IPS DF 4.7 (cell line): ENCODE results near the gene SPRYD7.
"Not testable (repeated sequence)": the region's sequence is repeated elsewhere in the genome, so short reads cannot be mapped to it uniquely, and the experiment has no call there.

ENCODE experiments used
- DNase-seq: peaks from one replicate; pipeline ENCODE4 v3.0.0-alpha.2; 2013; ENCODE audit warnings: low spot score; ENCODE audit errors: extremely low read depth

SPRYD7 gene, protein sequence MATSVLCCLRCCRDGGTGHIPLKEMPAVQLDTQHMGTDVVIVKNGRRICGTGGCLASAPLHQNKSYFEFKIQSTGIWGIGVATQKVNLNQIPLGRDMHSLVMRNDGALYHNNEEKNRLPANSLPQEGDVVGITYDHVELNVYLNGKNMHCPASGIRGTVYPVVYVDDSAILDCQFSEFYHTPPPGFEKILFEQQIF

DNA sequence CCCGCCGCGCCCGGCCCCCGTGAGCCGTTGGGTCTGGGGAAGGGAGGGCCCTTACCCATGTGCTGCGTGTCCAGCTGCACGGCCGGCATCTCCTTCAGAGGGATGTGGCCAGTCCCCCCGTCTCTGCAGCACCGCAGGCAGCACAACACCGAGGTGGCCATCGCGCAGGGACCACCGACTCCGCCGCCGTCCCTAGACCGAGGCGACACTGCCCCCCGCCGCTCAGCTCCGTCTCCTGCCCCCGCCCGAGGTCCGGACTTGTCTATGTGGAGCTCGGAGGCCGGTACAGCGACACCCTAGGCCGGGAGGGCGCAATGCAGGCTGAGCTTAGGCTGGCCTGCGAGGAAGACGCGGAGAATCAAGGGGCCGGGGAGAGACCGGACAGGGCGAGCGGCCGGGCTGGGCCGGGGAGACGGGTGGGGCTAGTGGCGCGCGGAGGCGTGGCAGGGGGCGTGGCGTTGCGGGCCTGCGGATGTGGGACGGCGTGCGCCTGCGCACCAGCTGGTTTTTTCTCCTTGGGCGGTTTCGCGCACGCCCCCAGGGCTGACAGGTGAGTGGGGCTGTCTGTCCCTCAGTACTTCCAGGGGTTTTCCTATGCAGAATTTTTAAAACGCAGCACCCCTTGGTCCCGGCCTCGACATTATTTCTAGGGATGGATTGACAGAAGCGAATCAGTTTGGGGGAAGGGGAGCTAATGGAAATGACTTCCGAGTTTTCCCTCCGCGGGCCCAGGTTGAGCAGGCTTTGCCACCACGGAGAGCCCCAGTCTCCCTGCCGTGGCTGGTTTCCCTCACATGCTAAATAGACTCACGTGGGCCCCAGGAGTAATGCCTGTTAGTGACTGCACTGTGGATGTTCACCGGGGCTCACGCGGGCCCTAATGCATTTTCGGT, at the start of gene SPRYD7:
SPRYD7 (minus strand) TSS at position 266 of the 893 bp plus-strand sequence; CDS start at position 161, 105 bp downstream.
- DNase-seq: peak; percentile 82

DNA sequence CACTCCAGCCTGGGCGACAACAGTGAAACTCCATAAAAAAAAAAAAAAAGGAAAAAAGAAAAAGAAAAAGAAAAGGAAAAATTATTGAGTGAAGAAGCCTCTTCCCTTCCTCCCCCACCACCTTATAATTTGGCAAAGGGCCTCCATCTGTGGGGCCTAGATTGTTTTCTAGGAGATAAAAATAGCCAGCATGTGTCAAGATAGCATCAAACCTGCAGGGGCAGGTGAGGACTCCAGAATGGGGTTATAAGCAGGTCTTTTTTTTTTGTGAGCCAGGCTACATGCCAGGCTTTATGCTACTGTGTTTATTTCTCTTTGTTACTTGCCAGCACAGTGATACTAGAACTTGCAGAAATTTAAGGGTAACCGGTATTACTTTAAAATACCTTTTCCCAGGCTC, 49.0 kb upstream of the SPRYD7 start:
- no peak for DNase-seq

DNA sequence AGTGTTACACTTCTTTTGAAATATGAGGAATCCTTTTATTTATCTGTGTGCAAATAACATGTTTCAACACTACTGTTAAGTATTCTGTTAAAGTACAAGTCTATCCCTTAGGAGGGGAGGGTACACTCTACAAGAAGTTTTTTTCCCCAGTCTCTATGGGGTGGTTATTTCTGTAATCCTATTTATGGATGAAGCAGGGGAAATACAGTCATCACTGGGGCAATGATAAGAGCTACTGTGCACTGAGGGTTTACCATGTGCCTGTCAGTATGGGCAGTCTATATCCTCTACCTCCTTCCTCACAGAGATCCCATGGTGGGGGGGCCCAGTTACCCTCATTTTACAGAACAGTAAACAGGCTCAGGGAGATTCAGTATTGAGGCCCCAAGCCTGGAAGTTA, 44.1 kb upstream of the SPRYD7 start:
- no peak for DNase-seq

DNA sequence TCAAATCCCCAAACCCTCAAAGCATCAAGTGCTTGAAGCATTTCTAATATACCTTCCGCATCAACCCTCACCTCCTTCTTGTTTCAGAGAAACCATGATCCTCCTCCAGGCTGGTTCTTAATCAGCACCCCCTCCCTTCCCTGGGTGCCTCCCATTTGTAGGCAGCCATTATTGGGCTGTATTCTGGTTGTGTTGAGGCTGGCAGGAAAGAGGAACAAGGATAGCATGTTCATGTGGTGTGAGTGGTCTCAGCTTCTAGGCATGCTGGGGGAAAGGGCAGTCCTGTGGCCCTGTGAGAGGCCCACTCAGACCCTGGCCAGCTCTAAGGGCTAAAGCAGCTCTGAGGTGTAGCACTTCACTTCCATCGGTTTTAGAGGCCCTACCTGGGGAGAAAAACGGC, 41.9 kb upstream of the SPRYD7 start:
- DNase-seq: no peak

DNA sequence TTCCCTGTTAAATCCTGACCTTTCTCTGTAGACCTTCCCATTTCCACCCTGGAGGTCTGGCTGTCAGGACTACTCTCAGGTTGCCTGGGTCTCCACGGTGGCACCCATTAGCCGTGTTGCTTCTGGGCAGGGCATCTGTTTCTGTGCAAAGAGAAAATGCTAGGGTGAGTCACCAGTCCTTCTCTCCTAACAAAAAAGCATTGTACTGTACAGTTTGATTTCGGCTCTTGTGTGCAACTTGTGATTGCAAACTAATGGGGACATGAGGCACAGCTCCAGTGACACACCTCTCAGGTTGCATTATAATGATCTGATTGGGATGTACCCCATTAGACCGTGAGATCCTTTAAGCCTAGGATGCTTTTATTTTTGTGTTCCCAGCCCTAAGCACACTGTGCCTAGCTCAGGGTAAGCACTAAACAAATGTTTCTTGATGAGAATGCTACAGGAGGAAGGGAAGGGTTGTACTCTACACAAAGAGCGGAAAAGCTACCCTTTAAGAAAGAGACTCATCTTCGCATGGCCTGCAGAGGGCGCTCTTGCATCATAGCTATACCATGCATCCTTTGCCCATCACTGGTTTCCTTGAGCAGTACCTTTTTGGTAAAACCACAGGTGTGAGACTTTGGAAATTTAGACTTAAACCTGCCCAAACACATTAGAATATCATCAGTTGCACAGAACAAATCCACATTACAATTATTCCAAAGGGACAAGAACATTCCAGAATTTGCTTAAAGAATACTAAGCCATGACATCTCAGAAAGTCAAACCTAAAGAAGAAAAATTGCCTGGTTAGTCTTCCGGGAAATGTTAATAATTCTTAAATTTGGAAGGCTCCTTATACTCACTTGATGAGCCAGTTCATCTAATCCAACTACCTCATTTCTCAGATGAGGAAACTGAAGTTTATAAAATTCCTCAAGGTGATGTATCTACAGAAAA, 40.4 kb upstream of the SPRYD7 start:
- peak; percentile 64 for DNase-seq

DNA sequence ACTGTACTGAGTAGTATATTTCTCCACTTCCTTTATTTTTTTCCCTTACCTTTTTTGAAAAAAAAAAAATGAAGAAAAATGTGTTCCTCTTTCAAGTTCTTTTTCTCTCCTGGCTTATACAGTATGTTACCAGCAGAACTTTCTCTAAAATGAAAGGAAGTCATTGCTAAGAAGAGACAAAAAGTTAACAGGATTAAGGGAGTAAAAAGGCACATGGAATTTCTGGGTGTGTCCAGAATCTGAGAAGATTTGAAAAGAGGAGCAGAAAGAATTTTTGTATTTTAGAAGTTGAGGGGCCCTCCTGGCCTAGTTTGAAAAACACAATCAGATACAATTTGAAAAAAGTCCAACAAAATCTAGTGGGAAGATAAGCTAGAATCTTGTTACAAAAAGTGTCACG, 39.7 kb upstream of the SPRYD7 start:
- DNase-seq: no peak

DNA sequence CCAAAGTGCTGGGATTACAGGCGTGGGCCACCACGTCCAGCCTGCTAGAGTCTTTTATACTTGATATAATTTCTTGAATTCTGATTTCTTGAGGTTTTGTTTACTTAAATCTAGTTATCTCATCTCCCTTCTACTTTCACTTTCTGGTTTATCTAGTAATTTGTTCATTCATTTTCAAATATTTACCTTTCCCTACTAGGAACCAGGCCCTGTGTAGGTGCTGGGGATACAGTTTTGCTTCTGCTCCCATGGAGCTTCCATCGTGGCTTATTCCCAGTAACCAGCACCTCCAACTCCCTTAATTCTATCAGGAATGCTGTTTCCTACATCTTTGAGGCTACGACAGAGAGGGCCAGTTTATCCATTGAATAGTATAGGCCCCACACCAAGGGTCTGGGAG, 36.6 kb upstream of the SPRYD7 start:
- DNase-seq: no peak

DNA sequence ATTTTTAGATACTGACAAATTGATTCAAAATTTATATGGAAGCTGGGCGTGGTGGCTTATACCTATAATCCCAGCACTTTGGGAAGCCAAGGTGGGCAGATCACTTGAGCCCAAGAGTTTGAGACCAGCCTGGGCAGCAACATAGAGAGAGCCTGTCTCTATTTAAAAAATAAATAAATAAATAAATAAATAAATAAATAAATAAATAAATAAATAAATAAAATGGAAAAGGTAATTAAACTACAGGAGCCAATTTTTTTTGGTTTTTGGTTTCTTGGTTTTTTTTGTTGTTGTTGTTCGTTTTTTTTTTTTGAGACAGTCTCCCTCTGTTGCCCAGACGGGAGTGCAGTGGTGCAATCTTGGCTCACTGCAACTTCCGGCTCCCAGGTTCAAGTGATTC, 31.3 kb upstream of the SPRYD7 start:
- no peak for DNase-seq

DNA sequence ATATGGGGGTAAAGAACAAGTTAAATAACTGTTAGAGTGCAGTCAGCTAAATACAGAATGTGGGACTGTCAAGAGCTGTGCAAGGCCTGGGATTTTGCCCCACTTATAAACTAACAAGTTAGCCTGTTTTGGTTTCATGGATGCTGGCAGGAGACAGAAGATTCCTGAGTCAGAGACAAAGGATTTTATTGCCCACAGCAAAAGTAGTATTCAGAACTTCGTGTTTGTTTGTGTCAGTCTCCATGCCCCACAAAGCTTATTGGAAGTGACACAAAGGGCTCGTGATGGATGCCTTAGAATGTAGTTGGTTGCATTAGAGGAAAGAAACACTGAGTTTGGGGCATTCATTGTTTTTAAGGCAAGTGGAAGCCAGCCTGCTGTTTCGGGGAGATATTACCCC, 22.2 kb upstream of the SPRYD7 start:
- DNase-seq: no peak

DNA sequence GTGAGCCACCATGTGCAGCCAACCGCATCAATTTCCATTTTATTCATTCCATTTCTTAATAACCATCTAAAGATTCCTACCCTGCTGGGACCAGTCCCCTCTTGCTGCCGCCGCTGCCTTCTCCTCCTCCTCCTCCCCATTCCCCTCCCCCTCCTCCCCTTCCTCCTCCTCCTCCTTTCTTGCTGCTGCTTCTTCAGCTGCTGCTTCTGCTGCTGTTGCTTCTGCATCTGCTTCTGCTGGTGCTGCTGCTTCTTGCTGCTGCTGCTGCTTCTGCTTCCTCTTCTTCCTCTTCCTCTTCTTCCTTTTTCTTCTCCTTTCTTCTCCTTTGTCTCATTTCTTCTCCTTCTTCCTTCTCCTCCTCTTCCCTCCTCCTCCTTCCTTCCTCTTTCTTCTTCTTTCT, 20.0 kb upstream of the SPRYD7 start:
- DNase-seq: no peak

DNA sequence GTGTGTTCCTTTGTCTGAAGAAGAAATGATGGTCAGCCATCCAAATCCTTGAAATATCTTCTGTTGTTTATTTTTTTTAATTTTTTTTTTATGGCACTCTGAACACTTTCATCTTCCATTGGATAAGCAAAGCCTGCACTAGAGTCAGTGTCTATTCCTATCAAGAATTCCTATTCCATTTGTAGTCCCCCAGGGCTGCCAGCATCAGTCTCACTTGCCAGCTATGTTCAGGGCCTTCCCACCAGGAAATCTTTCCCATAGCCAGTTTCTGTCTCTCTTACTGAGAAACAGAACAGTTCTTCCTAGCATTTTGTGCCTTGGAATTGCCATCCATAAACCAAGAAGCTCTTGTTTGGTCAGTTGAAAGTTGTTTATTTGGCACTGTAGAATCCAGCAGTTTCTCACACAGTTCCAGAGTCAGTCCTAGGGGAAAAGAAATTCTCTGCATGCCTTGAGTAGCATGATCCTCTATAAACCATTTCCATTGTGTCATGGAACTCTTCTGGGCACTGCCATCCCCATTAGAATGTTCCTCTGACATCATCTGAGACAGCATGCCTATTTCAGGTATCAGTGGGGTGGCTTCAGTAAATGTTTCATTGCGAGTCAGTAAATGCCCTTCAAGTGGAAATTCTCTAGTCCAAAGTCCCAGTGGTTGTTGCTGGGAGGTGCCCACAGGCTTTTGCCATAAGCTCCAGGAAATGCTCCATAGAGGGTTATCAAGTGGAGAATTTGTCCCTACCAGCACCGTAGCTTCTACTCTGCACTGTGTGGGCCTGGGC, 18.7 kb upstream of the SPRYD7 start:
- DNase-seq: no peak

DNA sequence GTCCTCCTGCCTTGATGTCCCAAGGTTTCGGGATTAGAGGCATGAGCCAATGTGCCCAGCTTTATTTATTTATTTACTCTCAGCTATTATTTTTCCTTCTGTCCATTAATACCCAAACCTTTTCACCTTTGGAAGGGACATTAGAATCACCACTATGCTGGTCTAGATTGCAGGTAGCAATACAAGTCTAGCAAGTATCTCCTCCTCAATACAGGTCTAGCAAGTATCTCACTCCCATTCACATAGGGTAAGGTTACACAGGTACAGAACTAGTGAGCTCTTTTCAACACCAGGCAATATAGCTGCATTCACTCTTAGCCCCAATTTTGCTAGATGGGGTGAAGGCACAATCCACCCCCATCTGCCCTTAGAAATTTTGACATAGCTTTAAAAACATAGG, 17.4 kb upstream of the SPRYD7 start:
- no peak for DNase-seq

DNA sequence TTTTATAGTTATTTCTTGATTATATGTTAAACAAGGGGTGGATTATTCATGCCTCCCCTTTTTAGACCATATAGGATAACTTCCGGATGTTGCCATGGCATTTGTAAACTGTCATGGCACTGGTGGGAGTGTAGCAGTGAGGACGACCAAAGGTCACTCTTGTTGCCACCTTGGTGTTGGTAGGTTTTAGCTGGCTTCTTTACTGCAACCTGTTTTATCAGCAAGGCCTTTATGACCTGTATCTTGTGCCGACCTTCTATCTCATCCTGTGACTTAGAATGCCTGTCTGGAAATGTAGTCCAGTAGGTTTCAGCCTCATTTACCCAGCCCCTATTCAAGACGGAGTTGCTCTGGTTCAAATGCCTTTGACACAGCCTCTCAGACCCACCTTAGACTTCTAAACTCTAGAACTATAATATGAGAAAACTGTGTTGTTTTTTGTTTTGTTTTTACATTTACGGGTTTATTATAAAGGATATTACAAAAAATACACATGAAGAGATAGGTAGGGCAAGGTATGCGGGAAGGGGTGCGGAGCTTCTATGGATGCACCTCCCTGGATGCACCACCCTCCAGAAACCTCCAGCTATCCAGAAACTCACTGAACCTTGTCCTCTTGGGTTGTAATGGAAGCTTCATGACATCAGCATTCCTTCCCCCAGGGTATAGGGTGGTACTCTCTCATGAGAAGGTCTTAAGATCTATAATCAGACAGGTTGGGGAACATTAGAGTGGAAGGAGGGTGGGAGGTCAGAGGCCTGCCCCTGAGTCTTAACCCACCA, 15.8 kb upstream of the SPRYD7 start:
- DNase-seq: no peak

DNA sequence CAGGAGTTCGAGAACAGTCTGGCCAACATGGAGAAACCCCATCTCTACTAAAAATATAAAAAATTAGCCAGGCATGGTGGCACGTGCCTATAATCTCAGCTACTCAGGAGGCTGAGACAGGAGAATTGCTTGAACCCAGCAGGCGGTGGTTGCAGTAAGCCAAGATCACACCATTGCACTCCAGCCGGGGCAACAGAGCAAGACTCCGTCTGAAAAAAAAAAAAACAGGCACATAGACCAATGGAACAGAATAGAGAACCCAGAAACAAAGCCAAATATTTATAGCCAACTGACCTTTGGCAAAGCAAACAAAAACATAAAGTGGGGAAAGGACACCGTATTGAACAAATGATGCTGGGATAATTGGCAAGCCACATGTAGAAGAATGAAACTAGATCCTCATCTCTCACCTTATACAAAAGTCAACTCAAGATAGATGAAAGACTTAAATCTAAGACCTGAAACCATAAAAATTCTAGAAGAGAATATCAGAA, 12.7 kb upstream of the SPRYD7 start:
- DNase-seq: not testable (repeated sequence)

DNA sequence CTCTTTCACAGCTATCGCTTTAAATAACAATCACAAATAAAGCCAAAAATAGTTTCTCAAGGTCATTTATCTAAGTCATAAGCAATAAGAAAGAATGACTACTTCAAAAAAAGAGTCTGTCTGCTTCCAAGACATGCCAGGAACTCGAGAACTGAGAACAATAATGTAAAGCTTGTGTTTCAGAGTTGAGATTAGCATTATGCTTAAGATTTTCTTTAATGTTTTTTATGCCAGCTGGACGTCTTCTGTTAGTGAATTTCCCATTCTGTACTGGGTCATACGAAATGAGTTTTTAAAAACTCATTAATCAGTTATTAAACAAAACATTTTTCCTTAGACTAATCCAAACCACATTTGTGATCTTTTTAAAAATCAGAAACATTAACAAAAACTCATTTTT, 3.2 kb upstream of the SPRYD7 start:
- no peak for DNase-seq

DNA sequence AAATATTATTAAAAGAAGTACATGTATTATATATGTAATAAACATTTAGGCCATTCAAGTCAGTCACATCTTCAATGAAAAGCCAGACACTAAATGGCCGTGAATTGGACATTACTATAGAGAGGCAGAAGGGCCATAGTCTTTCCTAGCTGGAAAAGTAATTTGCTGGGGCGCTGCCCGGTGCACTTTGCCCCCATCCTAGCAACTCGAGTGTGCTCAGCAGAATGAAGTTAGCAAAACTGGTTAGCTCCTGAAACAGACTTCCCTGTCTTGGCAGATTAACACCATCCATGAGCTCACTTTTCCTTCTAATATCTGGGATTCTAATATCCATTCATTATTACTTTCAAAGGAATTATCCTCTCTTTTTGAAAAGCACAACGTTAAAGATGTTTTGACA, 2.8 kb upstream of the SPRYD7 start:
- DNase-seq: no peak

DNA sequence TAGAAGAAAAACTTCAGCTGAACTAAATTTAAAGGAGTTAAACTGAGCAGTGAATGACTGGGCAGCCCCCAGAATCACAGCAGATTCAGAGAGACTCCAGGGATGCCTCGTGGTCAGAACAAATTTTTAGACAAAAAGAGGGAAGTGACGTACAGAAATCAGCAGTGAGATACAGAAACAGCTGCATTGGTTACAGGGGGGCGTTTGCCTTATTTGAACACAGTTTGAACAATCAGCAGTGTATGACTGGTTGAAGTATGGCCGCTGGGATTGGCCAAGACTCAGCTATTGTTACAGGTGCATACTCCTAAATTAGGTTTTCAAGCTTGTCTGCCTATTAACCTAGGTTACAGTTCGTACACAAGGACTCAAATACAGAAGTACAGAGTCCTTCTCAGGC, 2.2 kb upstream of the SPRYD7 start:
- DNase-seq: no peak

DNA sequence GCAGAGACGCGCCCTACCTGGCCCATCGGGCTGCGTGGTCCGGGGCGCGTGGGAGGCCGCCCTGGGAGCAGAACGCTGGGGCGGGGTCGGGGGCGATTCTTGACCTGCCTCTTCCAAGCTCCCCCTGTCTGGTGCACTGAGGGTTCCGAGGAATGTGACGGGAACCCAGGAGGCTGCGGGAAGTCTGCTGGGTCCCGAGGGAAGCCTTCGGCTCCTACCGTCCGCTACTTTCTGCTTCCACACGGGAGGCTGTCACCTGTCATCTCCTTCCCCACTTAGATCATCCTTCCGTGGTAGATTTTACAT, 781 bp upstream of the SPRYD7 start:
- no peak for DNase-seq

DNA sequence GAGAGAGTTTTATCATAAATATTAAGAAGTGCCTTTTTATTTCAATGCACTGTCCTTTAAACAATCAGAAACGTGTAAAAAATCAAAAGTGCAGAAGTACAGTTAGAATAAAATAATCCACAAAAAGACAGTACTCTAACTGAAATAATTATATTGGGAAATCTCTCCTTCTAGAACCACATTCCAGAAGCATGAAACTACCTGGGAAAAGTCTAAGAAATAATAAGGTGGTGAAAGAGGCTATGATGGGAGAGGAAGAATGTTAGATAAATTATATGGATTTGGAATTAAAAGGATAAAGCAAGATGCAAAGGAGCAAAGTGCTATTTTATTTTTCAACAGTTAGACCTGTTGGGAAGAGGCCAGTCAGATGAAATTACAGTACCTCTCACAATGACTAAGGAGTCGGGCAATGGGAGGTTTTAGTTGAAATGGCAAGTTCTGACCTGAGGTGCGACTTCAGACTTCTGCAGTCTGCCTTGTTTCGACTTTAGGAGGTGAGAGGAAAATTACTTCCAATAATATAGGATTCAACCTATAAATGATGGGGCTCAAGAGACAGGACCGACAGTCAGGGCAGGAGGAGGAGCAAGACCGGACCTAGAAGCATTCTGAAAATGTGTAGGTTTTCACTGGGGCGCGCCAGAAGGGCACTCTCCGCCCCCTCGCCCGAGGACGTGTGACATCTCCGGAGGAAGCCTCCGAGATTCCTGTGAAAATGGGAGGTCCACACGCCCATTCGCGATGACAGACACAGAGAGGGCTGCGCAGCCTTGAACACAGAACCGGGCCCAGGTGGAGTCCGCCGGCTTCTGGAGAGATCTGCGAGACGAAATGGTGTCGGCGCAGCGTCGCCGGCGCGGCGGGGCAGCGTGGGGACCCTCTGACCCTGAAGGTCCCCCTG, 717 bp downstream of the SPRYD7 start:
- DNase-seq: no peak
